ENCODE measurements around the gene LRRC8B.
"Not testable (repeated sequence)": the region's sequence is repeated elsewhere in the genome, so short reads cannot be mapped to it uniquely, and the experiment has no call there.

The LRRC8B gene

DNA sequence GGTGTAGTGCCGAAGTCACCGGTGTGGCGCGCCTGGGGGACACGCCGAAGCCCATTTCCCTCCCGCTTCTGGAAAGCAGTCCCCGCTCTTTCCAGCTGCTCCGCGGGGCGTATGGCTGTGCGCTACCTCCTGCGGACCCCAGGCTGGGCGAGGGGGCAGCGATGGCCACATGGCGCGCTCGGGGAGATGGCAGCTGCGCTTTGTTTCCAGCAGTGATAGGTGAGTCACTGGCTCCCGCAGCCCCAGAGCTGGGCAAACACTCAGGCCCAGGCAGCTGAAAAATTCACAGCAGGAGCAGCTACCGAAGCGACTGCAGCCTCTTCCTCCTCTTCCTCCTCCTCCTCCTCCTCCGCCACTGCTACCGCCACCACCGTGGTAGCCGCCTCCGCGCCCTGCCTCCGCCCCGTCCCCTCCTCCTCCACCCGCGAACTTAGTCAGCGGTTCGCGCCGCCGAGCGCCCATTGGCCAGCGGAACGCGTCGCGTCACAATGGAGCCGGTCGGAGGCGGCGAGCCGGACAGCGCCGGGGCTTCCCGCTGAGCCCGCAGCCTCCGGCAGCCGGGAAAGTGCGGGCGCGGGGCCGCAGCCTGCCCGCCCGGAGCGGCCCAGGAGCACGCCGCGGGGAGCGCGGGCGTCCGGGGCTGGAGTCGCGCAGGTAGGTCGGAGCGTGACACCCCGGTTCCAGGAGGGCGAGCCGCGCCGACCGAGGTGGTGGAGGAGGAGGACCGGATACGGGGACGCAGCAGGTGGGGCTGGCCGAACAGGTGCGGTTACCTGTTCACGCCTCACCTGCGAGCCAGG, at the start of gene LRRC8B:
Gene LRRC8B (plus strand): TSS at position 461 of the 800 bp plus-strand sequence. CDS start 57,822 bp downstream, outside the sequence.
- peak; percentile 81 to 85 for ATAC-seq

DNA sequence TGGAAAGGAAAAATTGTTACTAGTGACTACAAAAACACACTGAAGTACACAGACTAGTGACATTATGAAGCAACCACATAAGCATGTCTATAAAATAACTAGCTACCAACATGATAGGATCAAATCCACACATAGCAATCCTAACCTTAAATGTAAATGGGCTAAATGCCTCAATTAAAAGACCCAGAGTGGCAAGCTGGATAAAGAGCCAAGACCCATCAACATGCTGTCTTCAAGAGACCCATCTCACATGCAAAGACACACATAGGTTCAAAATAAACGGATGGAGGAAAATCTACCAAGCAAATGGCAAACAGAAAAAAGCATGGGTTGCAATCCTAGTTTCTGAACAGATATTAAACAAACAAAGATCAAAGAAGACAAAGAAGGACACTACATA, 49.4 kb upstream of the LRRC8B start:
- no peak for ATAC-seq

DNA sequence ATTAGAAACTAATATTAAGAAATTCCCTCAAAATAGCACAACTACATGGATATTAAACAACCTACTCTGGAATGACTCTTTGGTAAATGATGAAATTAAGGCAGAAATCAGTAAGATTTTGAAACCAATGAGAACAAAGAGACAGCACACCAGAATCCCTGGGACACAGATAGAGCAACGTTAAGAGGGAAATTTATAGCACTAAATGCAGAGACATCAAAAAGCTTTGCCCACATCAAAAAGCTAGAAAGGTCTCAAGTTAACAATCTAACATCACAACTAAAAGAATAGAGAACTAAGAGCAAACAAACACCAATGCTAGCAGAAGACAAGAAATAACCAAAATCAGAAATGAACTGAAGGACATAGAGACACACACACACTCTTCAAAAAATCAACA, 48.6 kb upstream of the LRRC8B start:
- no peak for ATAC-seq

DNA sequence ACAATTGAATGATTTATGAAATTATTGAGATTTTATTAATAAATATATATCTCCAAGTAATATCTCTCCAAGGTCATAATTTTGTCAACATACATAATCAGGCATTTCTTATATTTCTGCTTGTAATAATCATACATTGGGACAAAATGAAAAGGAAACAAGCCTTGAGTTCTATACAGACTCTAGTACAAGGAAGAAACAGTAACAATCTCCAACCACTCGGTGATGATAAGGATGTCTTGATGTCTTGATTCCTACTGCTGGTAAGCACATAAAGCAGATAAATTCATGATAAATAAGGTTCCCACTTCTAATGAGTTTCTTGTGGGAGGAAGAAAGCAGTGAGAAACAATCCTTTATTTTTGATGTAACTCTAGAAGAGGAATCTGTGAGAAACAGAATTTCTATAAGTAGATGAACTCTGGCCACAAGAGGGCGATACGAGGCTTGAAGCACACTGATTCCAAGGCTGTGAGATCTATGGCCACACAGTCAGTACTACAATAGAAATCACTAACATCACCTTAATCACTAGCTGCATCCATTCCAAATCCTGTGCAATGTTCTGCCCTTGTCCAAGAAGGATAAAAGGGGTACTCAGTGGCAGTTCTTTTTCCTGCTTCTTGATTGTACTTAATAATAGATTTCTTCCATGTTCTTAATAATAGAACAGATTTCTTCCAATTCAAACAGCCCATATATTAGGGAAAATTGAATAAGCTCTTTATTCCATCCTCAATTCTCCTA, 41.4 kb upstream of the LRRC8B start:
- peak; percentile 79 to 81 for ATAC-seq

DNA sequence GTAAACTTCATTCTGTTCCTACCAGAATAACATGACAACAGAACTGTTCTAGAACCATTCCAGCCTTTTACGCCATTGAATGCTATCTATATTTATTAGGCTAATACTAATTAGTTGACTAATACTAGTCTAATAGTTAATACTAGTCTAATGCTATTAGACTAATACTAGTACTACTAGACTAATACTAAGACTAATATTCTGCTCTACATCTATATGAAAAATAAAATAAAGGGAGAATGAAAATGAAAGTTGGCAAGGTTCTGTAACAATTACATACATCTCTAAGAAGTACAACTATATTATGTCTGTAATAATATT, 40.9 kb upstream of the LRRC8B start:
- no peak for ATAC-seq

DNA sequence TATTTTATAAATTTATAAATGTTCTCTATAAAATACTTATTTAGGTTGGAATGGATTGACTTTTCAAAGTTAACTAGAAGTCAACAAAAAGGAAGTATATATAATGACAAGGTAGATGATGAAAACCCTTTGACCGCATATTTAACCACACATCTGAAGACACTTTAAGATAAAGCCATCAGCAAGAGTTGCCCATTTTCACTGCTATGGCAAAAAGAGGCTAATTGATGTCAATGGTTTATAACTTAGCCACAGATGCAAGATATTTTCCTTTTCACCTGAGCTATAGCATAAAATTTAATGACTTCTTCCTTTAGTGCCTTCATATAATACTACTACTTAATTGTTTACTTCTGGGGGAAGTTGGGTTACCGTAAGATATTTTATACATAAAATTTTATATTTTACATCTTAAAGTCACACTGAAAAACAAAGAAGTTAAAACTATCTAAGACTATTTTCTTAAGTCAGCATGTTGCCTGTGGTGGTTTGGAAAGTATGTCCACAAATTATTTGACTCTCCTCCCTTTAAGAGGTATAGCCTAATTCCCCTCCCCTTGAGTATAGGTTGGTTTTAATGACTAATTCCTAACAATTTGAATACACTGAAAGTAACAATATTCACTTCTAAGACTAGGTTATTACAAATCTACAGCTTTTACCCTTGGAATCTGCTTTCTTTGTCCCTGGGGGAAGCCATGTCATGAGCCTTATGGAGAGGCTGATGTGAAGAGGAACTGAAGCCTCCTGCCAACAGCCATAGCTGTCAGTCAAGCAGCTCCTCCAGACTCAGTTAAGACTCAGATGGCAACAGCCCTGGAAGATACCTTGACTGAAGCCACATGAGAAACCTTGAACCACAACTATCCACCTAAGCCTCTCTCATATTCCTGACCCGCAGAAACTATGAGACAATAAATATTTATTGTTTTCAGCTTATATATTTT, 40.3 kb upstream of the LRRC8B start:
- peak in 1 of 2 donors; percentile 37 for ATAC-seq

DNA sequence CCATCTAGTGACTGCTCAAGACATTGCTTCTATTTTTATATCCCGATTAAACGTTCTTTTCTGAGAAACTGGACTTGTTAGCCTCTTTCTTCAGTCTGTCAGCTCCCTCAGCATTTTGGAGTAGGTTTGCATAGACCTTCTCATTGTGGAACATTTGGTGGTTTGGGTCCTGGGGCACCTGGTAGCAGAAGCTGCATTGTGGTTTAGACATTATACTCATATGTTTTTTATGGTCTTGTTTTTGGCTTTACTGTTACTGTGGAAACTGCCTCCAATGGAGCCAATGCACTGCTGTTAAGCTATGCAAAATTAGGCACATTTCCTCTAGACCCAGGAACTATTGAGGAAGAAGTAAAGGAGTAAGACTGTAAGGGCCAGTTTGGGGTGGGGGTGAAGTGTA, 36.7 kb upstream of the LRRC8B start:
- peak in 1 of 2 donors; percentile 36 for ATAC-seq

DNA sequence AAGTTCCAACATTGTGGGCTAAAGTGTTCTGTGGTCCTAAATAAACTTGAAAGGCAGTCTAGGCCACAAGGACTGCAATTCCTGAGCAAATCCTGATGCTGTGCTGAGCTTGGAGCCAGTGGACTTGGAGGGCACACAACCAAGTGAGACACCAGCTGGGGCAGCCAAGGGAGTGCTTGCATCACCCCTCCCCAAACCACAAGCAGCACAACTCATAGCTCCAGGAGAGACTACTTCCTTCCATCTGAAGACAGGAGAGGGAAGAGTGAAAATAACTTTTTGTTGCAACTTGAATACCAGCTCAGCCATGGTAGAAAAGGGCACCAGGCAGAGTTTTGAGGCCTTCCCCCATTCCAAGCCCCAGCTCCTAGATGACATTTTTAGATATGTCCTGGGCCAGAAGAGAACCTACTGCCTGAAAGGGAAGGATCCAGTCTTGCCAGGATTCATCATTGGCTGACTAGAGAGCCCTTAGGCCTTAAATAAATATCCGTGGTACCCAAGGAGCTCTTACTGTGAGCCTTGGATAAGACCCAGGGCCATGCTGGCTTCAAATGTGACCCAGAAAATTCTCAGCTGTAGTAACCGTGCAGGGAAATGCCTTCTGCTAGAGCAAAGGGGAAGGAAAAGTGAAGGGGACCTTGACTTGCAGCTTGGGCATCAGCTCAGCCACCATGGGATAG, 35.4 kb upstream of the LRRC8B start:
- ATAC-seq, result no peak

DNA sequence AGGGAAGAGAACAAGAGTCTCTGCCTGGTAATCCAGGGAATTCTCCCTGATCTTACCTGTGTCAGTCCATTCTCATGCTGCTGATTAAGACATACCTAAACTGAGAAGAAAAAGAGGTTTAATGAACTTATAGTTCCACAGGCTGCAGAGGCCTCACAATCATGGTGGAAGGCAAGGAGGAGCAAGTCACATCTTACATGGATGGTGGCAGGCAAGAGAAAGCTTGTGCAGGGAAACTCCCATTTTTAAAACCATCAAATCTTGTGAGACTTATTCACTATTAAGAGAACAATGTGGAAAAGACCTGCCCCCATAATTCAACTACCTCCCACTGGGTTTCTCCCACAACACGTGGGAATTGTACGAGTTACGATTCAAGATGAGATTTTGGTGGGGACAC, 34.2 kb upstream of the LRRC8B start:
- ATAC-seq, result no peak

DNA sequence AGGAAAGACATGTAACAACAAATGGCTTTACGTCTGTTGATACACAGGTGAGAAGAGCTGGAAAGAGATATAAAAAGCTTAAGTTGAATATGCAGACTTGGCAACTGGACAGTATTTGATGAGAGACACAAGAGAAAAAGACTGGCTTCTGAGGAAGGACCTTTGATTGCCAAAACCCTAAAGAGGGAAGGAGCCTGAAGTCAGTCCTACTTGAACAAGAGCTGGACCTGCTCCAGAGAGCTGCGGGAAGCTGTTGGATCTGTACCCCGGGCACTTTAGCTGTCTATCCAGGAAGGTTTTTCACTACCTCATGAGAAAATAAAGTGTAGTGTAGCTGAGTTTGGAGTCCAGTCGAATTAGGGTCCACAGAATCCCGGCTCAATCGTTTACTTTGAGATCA, 25.3 kb upstream of the LRRC8B start:
- no peak for ATAC-seq

DNA sequence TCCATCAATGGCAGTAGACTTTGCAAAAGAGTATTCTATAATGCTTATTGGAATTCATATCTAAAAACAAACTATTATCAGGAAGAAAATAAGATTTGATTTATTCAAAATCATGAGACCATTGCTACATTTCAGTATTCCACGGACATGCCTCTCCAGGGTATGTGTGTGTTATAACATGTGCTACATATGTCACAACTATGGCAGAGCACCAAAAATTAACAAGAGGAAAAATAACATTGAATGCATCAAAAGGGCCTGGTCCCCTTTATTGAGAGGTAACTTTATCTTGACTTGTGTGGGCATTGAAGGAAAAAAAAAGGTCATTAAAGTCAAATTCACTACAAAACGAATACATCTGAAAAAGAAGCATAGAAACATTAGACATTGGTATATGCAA, 22.6 kb upstream of the LRRC8B start:
- no peak for ATAC-seq

DNA sequence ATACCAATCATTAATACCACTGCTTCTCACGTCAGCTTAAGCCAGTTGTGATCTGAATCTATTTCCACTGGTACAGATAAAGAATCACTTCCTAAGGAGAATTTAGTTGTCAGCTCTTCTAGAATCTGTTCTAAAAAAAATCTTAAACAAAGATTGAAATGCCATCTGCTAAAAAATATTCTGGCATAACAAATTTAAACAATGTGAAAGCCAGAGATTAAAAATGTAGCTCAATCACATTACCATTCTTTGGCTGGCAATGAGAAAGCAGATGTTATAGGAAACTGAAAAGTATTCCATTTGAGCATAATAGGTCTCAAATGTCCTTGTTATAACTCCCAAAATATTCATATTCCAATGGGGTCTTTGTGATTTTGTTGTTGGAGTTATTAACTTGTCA, 21.7 kb upstream of the LRRC8B start:
- no peak for ATAC-seq

DNA sequence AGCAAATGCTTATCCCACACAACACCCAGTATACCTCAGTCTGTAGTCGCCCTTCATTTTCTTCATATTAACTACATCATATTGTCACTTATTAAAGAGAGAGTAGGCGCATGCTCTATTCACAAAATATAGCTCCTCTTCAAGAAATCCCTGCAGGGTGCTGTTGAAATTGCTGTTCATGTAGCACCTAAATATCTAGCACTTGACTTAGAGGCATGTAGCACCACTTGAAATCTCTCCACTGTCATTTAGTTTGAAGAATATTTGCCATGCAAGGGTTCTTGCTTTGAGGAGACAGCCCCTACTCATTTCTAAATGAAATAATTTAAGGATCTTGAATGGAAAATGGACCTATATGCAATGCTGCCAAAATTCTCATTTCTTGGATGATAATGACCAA, 20.9 kb upstream of the LRRC8B start:
- ATAC-seq, result no peak

DNA sequence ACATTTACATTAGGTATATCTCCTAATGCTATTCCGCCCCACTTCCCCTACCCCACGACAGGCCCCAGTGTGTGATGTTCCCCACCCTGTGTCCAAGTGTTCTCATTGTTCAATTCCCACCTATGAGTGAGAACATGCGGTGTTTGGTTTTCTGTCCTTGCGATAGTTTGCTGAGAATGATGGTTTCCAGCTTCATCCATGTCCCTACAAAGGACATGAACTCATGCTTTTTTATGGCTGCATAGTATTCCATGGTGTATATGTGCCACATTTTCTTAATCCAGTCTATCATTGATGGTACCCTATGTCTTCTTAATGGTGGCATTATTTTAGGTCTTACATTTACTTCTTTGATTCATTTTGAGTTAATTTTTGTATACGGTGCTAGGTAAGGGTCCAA, 14.6 kb upstream of the LRRC8B start:
- ATAC-seq, result not testable (repeated sequence)

DNA sequence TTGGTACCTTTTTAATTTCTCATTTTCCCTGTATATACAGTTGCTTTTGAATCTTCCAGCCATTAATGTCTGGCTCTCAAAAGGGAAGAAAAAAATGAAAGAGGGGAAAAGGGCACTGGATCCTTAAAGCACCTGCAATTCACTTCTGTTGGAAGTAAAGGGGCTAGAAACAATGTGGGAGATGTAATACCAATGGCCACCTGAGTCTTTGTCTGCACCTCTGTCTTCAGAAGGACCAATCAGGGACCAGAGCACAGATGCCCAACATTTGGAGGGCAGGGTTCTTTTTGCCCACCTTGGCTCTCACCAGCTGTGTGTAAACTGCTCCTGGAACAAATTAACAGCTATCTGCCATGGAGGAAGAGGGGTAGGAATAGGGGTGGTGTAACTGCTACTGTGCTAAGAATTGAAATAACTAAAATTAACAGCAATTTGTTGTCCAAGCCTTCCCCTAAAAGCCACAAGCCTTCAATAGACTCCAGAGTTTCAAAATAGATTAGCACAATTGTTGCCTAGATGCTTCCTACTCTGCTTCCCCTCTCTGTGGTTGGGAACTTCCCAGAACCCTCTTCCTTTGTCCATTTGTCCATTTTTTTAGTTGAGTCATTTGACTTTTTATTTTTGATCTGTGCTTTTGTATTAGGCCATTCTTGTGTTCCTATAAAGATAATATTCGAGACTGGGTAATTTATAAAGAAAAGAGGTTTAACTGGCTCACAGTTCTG, 11.5 kb upstream of the LRRC8B start:
- ATAC-seq, result no peak

DNA sequence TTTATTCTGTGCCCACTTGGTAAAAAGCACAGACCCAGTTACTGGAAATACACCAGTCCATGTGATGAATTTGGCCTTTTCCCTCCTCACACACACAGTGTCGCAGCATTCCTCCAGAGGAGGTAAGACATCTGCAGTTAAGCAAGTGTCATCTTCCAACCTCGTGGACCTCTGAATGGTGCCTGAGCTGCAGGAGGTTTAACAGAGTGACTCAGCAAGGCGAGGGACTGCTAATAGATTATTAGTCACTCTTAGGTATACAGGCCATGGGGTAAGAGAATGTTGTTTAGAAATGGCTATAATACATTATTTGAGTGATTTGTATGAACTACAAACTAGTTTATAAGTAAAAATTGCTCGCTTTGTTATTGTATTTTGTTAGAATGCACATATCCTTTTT, 8.6 kb upstream of the LRRC8B start:
- ATAC-seq, result peak; percentile 83

DNA sequence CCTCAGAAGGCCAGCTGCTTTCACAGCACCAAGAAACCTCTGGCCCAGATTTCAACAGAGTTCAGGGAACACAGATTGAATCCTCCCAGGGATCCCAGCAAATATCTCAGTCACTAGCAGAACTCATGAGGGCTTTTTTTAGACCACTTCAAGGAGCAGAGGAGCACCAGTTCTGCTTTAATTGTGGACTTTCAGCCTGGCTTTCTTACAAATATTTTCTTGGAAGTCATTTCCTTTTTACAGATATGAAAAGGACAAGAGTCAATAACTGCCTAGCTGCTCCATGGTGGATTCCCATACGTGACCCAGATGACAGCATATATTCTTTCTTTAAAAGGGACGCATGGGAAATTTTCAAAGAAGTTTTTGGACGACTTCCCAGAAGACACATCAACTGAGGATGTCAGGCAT, 6.4 kb upstream of the LRRC8B start:
- ATAC-seq, result no peak

DNA sequence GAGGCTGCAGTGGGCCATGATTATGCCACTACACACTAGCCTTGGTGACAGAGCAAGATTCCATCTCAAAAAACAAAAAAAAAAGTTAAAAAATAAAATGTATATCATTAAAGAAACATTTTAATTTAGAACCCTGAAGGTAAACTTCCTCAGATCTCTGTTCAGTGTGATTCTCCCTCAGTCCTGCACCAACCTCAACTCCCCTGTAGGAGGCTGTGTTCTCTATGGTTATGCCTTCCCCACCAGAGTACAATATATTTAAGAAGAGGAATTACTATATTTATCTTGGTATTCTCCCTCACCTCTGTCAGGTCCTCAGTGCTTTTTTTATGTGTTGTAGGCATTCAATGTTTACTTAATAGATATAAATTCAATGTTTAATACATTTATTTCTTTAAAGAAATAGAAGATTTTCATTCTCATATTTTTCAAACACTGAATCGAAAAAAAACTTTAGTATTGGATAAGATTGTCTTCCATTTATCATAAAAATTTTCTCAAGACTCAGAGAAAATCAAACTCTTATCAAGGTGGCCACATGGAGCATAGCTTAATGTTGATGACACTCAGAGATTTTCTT, 4.8 kb upstream of the LRRC8B start:
- ATAC-seq, result peak; percentile 25 to 37

DNA sequence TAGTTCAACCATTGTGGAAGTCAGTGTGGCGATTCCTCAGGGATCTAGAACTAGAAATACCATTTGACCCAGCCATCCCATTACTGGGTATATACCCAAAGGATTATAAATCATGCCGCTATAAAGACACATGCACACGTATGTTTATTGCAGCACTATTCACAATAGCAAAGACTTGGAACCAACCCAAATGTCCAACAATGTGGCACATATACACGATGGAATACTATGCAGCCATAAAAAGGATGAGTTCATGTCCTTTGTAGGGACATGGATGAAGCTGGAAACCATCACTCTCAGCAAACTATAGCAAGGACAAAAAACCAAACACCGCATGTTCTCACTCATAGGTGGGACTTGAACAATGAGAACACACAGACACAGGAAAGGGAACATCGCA, 2.7 kb upstream of the LRRC8B start:
- ATAC-seq, result not testable (repeated sequence)

DNA sequence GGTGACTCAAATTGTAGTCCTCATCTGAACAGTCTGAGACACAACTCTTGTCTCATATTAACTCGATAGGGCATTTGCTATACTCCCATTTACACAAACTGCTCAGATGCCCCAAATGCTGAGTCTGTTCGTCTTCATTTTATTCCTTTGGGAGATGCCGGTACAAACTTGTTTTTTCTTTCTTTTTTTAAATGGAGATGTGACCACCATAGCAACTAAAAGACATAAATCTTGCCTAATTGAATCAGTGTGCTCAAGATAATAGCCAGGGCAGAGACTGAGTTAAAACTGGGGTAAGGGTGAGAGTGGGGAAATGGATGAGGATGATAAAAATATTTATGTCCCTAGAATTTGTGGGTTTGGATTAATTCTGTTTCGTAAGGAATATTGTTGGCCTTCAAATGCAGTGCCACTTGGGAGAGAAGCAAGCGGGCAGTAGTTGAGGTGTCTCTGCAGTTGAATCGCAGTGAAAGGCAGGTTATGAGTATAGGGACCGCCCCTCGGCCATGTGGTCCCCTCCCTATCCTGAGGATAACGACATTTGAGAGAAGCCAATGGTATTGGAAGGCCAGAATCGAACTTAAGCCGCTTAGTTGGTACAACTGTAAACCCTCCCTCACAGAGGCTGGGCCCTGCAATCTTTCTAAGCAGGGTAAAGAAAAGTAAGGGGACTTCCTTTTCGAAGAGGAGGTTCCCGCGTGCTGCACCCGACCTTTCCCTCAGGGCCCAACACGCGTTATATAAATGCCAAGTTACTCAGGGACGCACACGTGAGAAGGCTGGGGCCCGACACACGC, 859 bp upstream of the LRRC8B start:
- ATAC-seq, result peak; percentile 37 to 57
